Smooth muscle cell (in vitro differentiated cells): Measurements from ENCODE around the gene EPB41L3. TPM values are rescaled to one million over a fixed set of nuclear protein-coding genes. Genes with fewer than 3 reads are reported as not detected.

Experiments used
- DNase-seq: peaks from one replicate; lab custom pipeline; 2025; ENCODE audit not compliant: unreplicated experiment; lab: John Stamatoyannopoulos, UW
- H2AFZ ChIP-seq: fragments of 200-600 bp; sonication (generic); 2 replicates; pipeline ENCODE4 v1.6.0; 2016; ENCODE audit warnings: antibody characterized with exemption, low read depth, mild to moderate bottlenecking
- H3F3A ChIP-seq: fragments of 200-600 bp; sonication (generic); 2 replicates; pipeline ENCODE4 v1.6.0; 2017; ENCODE audit warnings: antibody characterized with exemption, low read depth
- H3K27ac ChIP-seq: fragments of 200-600 bp; sonication (generic); 2 replicates; pipeline ENCODE4 v1.5.1; 2016; ENCODE audit warnings: low read depth, mild to moderate bottlenecking
- H3K27me3 ChIP-seq: fragments of 200-600 bp; sonication (generic); 2 replicates; pipeline ENCODE4 v1.6.1; 2016; ENCODE audit warnings: low read depth, mild to moderate bottlenecking
- H3K36me3 ChIP-seq: fragments of 200-600 bp; sonication (generic); 2 replicates; pipeline ENCODE4 v1.5.1; 2016; ENCODE audit warnings: low read depth
- H3K4me1 ChIP-seq: fragments of 200-600 bp; sonication (generic); 2 replicates; pipeline ENCODE4 v1.5.1; 2016; ENCODE audit warnings: low read depth
- H3K4me2 ChIP-seq: fragments of 200-600 bp; sonication (generic); 2 replicates; pipeline ENCODE4 v1.6.0; 2016; ENCODE audit warnings: mild to moderate bottlenecking
- H3K4me3 ChIP-seq: fragments of 200-600 bp; sonication (generic); 2 replicates; pipeline ENCODE4 v1.5.1; 2016; ENCODE audit warnings: mild to moderate bottlenecking
- H3K79me2 ChIP-seq: fragments of 200-600 bp; sonication (generic); 2 replicates; pipeline ENCODE4 v1.6.0; 2016; ENCODE audit warnings: low read depth, mild to moderate bottlenecking
- H3K9ac ChIP-seq: fragments of 200-600 bp; sonication (generic); 2 replicates; pipeline ENCODE4 v1.6.0; 2016; ENCODE audit warnings: low read depth
- H3K9me3 ChIP-seq: fragments of 200-600 bp; sonication (generic); replicated peaks from 2 replicates; pipeline ENCODE4 v1.5.1; 2016; ENCODE audit warnings: low read depth
- H4K20me1 ChIP-seq: fragments of 200-600 bp; sonication (generic); 2 replicates; pipeline ENCODE4 v1.6.0; 2016; ENCODE audit warnings: low read depth
- CTCF ChIP-seq: fragments of 200-600 bp; sonication (generic); IDR thresholded peaks from 2 replicates; pipeline ENCODE4 v1.5.1; 2017; ENCODE audit warnings: borderline replicate concordance, mild to moderate bottlenecking, antibody characterized with exemption; ENCODE audit not compliant: insufficient read depth, poor library complexity, severe bottlenecking
- WGBS: methylation state at CpG from one replicate; pipeline ENCODE4 v1.1.7; 2016; ENCODE audit warnings: low lambda C conversion rate; 5-methylcytosine and 5-hydroxymethylcytosine counted together
- polyA plus RNA-seq: library from polyadenylated mRNA; unstranded; fragments of >200 nt; fragmentation: Nextera tagmentation; extraction: Ambion mirVana; gene quantifications from 2 replicates; pipeline ENCODE4 v1.2.1, GENCODE V29; 2016
- total RNA-seq: library from RNA; depleted of rRNA; stranded (reverse); fragments of >200 nt; gene quantifications from 2 replicates; pipeline ENCODE4 v1.2.3, GENCODE V29; 2014

The EPB41L3 gene
- total and polyA plus RNA-seq, 2 experiments from 2014 or later: 11.5 to 26.9 TPM

DNA sequence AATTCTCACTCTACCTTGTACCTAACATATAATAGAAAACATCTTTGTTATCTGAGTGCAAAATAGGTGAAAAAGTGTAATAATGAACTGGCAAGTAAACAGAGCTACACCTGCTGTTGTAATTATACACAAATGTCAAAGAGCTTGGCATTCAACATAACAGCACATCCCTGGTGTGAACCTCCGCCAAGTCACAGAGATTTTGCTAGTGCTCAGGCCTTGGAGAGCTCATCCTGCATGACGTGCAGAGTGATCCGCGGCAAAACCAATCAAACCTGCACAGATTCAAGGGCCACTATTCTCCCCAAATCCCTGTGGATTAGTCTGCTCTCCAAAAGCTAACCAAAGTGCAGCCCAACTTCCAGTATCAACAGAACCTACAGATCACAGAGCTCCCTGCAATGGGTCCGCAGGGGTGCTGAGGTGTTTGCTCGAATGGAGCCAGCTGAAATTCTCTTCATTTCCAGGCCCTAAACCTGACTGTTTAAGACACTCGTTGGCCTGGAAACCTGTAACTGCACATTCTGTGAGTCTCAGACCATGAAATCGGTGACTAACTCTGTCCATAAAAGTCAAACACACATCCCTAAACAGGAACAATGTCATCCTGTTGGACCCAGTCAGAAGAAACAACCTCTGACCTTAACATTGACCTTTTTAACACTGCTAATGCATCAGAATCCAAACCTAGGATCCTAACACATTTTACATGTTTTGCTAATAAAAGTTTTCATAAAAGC, 111.8 kb downstream of the EPB41L3 start:
- 87% methylated on average over 8 of the region's 8 CpGs for WGBS
- Histone ChIP-seq H2AFZ (no peak overlapping the region), H3K79me2 (peaks cover 2% of the 10 kb centered on the region), H3K9me3 (no peaks in the 10 kb centered on the region), H3K4me3 (no peak overlapping the region), H3K36me3 (no peaks in the 10 kb centered on the region), H3K27ac (no peak overlapping the region), H3K27me3 (no peaks in the 10 kb centered on the region), H3F3A (no peaks in the 10 kb centered on the region), H3K4me2 (no peak overlapping the region), H3K9ac (no peak overlapping the region), H3K4me1 (no peaks in the 10 kb centered on the region), H4K20me1 (no peaks in the 10 kb centered on the region)
- DNase-seq: no peak
- TF ChIP-seq CTCF: no peak

GRCh38 chr18:5430131-5430530, 113.7 kb downstream of the EPB41L3 start:
- Histone ChIP-seq H4K20me1 (no peaks in the 10 kb centered on the region), H2AFZ (no peak overlapping the region), H3K27ac (no peak overlapping the region), H3K4me1 (no peaks in the 10 kb centered on the region), H3K36me3 (no peaks in the 10 kb centered on the region), H3K79me2 (peaks cover 2% of the 10 kb centered on the region), H3K9ac (no peak overlapping the region), H3K9me3 (no peaks in the 10 kb centered on the region), H3K4me2 (no peak overlapping the region), H3F3A (no peaks in the 10 kb centered on the region), H3K27me3 (no peaks in the 10 kb centered on the region), H3K4me3 (no peak overlapping the region)
- no peak for TF ChIP-seq CTCF
- 94% methylated on average over 7 of the region's 7 CpGs for WGBS
- DNase-seq: no peak

- 91% methylated on average over 7 of the region's 7 CpGs for WGBS
- Histone ChIP-seq H3K27ac (no peak overlapping the region), H3K36me3 (no peaks in the 10 kb centered on the region), H3K79me2 (peaks cover 2% of the 10 kb centered on the region), H3K4me3 (no peak overlapping the region), H4K20me1 (no peaks in the 10 kb centered on the region), H3K9me3 (no peaks in the 10 kb centered on the region), H2AFZ (no peak overlapping the region), H3K4me1 (no peaks in the 10 kb centered on the region), H3K4me2 (no peak overlapping the region), H3K27me3 (no peaks in the 10 kb centered on the region), H3K9ac (no peak overlapping the region), H3F3A (no peaks in the 10 kb centered on the region)
- TF ChIP-seq CTCF: no peak
- no peak for DNase-seq
Measured at GRCh38 chr18:5429681-5430080, 114.1 kb downstream of the EPB41L3 start.

GRCh38 chr18:5425721-5426120, 118.1 kb downstream of the EPB41L3 start:
- H4K20me1 ChIP-seq: no peaks in the 10 kb centered on the region
- no peaks in the 10 kb centered on the region for H3K4me1 ChIP-seq
- no peaks in the 10 kb centered on the region for H3K9me3 ChIP-seq
- 86% methylated on average over 2 of the region's 2 CpGs for WGBS
- H3F3A ChIP-seq: no peaks in the 10 kb centered on the region
- no peak overlapping the region for H2AFZ ChIP-seq
- H3K9ac ChIP-seq: no peak overlapping the region
- no peaks in the 10 kb centered on the region for H3K27me3 ChIP-seq
- H3K4me2 ChIP-seq: no peak overlapping the region
- no peak for TF ChIP-seq CTCF
- no peak overlapping the region for H3K4me3 ChIP-seq
- DNase-seq: no peak
- no peak overlapping the region for H3K27ac ChIP-seq
- H3K79me2 ChIP-seq: peaks cover 2% of the 10 kb centered on the region
- H3K36me3 ChIP-seq: no peaks in the 10 kb centered on the region
